ENCODE results near the gene FAM9A.
"Not testable (repeated sequence)": the region's sequence is repeated elsewhere in the genome, so short reads cannot be mapped to it uniquely, and the experiment has no call there.

Gene FAM9A

DNA sequence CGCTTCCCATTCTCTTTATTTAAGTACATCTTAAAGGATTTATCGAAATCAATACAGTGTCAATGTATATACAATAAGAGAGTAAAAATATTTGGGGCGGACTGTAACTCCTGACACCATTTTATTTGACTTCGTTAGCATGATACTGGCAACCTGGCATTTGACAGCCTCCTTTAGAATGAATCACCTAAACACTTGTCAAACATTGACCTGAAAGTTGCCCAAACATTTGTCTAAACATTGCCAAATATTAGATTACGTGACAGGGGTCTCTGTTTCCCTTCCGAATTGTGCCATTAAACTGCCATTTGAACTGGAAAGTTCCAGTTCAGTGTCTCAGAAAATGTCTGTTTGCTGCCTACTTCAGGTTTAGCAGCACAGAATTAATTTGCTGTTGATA, 20.8 kb upstream of the FAM9A start:
- no peak for TF ChIP-seq ZNF274 (IDR thresholded peaks at IDR 0.05; ENCODE audit: low read depth, low read length)
- no peak overlapping the region for H3K4me3 ChIP-seq (ENCODE audit: low read length)

DNA sequence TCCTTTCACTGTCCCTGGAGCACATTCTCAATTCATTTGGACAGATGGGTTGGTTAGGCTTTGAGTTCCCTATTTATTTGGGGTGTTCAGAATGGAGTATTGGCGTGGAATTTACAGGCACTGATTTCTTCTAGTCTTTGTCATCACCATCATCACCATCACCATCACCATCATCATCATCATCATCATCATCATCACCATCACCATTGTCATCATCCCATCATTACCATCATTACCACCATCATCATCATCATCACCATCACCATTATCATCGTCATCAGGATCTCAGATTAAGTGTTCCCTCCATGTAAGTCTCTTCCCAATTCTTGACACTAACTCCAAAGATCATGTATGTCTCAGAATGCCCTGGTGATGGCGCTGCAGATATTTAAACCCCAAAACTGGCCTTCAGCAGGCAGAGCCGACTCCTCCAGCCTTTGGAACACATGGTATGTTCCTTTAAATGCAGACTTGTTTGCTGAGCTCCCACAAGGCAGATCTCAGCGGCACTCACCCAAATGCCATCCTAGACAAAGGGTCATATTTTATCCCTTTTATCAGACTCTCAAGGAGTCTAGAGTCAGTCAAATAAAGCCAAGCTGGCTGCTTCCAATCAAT, 19.8 kb upstream of the FAM9A start:
- no peak overlapping the region for H3K4me3 ChIP-seq (ENCODE audit: low read length)
- no peak for TF ChIP-seq ZNF274 (IDR thresholded peaks at IDR 0.05; ENCODE audit: low read depth, low read length)

DNA sequence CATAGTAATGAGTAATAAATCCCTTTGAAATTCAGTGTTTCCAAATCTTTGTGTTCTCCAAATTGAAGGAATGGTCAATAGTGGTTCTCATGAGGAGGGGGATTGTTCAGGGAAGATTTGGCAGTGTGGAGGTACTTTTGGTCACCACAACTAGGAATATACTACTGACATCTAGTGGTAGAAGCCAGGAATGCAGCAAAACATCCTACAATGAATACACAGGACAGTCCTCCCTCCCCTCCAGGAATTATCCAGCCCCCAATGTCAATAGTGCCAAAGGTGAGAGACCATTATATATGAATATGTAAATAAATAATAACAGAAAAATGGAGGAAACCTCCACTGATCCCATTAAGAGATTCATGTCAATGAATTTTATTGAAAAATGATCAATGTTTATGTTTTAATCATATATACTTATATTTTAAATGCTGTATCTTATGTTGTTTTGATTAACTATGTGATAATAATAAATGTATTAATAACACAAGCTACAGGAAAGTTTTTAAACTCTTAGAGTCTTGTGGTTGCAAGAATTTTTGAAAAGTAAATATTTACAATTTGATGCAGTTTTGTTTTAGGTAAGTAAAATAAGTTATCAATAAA, 14.4 kb upstream of the FAM9A start:
- TF ChIP-seq ZNF274 (IDR thresholded peaks at IDR 0.05; ENCODE audit: low read depth, low read length), result no peak

DNA sequence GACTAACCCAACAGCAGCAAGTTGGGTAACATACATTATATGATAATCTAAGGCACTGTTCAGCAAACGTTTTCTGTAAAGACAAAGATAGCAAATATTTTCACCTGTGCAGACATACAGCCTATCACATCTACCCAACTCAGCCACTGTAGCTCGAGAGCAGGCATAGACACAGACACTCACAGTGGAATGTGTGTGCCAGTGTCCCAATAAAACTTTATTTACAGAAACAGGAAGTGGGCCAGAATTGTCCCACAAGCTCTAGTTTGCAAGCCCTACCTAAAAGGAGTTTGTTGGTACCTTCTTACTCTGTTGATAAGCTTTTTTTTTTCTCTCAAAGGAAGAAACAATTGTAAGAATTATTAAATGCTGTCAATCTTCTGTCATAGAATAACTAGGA, 11.9 kb upstream of the FAM9A start:
- H3K4me3 ChIP-seq (ENCODE audit: low read length), result no peak overlapping the region
- TF ChIP-seq ZNF274 (IDR thresholded peaks at IDR 0.05; ENCODE audit: low read depth, low read length), result no peak

More for the DNA sequence above, 14.4 kb upstream of the FAM9A start:
- H3K4me3 ChIP-seq (ENCODE audit: low read length), result no peak overlapping the region

GRCh38 chrX:8811611-8812010, 10.4 kb upstream of the FAM9A start:
- H3K4me3 ChIP-seq (ENCODE audit: low read length), result no peak overlapping the region
- no peak for TF ChIP-seq ZNF274 (IDR thresholded peaks at IDR 0.05; ENCODE audit: low read depth, low read length)

GRCh38 chrX:8808661-8809060, 7.5 kb upstream of the FAM9A start:
- H3K4me3 ChIP-seq (ENCODE audit: low read length), result no peak overlapping the region
- TF ChIP-seq ZNF274 (IDR thresholded peaks at IDR 0.05; ENCODE audit: low read depth, low read length), result no peak

- TF ChIP-seq ZNF274 (IDR thresholded peaks at IDR 0.05; ENCODE audit: low read depth, low read length), result no peak
- no peak overlapping the region for H3K4me3 ChIP-seq (ENCODE audit: low read length)
These were observed 4.8 kb upstream of the FAM9A start for GRCh38 chrX:8805974-8806373.

GRCh38 chrX:8805046-8805445, 3.9 kb upstream of the FAM9A start:
- no peak for TF ChIP-seq ZNF274 (IDR thresholded peaks at IDR 0.05; ENCODE audit: low read depth, low read length)

DNA sequence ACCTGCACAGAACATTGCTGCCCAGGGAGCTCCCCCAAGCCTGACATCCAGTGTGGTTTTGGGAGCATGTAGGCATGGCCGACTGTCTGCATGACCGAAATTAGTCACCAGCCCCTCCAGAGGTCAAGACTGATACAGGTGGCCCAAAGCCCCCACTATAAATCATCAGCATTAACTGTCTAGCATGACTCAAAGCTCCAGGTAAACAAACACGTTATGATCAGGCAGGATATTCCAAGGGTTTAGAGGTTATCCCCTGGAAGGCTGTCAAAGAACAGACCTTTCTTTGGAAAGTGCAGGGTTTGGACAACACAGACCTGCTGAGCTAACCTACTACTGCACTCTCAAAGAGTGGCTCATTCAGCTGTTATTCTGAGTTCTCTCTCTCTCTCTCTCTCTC, 2.1 kb upstream of the FAM9A start:
- no peak for TF ChIP-seq ZNF274 (IDR thresholded peaks at IDR 0.05; ENCODE audit: low read depth, low read length)
- no peak overlapping the region for H3K4me3 ChIP-seq (ENCODE audit: low read length)

More at GRCh38 chrX:8805046-8805445, 3.9 kb upstream of the FAM9A start:
- H3K4me3 ChIP-seq (ENCODE audit: low read length), result no peak overlapping the region

DNA sequence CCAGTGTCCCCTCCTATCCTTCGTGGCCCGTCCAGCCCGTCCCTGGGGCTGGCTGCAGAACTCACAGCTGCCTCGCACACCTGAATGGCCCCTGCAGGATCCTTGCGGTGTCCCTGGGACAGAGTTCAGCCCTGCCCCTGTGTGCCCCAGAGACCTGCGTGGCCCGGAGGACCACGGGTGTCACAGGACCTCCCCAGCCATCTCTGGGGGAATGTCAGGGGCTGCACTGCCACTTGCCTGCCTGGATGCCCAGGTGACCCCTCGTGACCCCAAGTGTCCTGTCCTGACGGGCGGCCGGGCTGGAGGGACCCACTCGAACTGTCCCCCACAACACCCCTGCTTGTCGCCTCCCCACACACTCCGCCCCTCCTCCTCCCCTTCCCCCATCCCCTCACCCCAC, 832 bp downstream of the FAM9A start:
- H3K4me3 ChIP-seq (ENCODE audit: low read length), result not testable (repeated sequence)

GRCh38 chrX:8799281-8799680, 1.9 kb downstream of the FAM9A start:
- not testable (repeated sequence) for H3K4me3 ChIP-seq (ENCODE audit: low read length)

GRCh38 chrX:8798702-8799101, 2.5 kb downstream of the FAM9A start:
- H3K4me3 ChIP-seq (ENCODE audit: low read length), result not testable (repeated sequence)

DNA sequence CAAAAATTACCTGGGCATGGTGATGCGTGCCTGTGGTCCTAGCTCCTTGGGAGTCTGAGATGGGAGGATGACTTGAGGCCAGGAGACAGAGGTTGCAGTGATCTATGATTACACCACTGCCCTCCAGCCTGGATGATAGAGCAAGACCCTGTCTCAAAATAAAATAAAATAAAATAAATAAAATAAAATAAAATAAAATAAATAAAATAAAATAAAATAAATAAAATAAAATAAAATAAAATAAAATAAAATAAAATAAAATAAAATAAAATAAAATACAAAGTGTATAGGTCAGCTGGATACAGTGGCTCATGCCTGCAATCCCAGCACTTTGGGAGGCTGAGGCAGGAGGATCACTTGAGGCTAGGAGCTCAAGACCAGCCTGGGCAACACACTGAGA, 14.1 kb downstream of the FAM9A start:
- not testable (repeated sequence) for H3K4me3 ChIP-seq (ENCODE audit: low read length)

DNA sequence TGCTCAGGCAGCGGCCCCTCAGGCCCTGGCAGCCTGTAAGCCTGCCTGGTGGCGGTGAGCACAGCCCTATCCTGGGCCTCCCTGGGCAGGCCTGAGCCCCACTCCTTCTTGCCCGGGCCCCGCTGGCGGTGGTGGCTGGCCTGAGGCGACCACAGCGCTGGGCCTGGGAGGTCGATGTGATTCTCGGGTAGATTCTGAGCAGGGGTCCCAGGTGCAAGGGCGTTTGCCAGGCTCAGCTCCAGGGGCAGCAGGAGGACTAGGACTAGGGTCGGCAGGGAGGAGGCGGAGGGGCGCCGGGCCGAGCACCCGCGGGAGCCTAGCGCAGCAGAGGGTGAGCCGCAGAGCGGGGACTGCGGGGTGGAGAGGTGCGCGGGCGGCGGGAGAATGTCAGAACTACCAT, 17.0 kb downstream of the FAM9A start:
- no peak for TF ChIP-seq ZNF274 (IDR thresholded peaks at IDR 0.05; ENCODE audit: low read depth, low read length)
- H3K4me3 ChIP-seq (ENCODE audit: low read length), result no peak overlapping the region

GRCh38 chrX:8783714-8784098, 17.5 kb downstream of the FAM9A start:
- TF ChIP-seq ZNF274 (IDR thresholded peaks at IDR 0.05; ENCODE audit: low read depth, low read length), result no peak

GRCh38 chrX:8783097-8783713, 18.0 kb downstream of the FAM9A start:
- H3K4me3 ChIP-seq (ENCODE audit: low read length), result no peak overlapping the region
- no peak for TF ChIP-seq ZNF274 (IDR thresholded peaks at IDR 0.05; ENCODE audit: low read depth, low read length)

More at GRCh38 chrX:8783714-8784098, 17.5 kb downstream of the FAM9A start:
- H3K4me3 ChIP-seq (ENCODE audit: low read length), result no peak overlapping the region

All from GM08714 (cell line).